Measurements from ENCODE around the gene TLNRD1.

DNA sequence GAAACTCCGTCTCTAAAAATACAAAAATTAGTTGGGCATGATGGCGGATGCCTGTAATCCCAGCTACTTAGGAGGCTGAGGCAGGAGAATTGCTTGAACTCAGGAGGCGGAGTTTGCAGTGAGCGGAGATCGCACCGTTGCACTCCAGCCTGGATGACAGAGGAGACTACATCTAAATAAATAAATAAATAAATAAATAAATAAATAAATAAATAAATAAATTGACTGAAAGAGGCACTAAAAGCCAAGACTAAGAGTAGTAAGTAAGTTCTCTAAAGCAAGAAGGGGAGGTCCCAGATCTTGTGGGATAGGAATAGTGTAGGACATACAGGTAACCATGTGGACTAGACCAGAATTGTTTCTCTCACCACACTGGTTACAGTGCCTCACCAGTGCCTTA, 40.0 kb downstream of the TLNRD1 start:
- TF ChIP-seq, protein P1, sequence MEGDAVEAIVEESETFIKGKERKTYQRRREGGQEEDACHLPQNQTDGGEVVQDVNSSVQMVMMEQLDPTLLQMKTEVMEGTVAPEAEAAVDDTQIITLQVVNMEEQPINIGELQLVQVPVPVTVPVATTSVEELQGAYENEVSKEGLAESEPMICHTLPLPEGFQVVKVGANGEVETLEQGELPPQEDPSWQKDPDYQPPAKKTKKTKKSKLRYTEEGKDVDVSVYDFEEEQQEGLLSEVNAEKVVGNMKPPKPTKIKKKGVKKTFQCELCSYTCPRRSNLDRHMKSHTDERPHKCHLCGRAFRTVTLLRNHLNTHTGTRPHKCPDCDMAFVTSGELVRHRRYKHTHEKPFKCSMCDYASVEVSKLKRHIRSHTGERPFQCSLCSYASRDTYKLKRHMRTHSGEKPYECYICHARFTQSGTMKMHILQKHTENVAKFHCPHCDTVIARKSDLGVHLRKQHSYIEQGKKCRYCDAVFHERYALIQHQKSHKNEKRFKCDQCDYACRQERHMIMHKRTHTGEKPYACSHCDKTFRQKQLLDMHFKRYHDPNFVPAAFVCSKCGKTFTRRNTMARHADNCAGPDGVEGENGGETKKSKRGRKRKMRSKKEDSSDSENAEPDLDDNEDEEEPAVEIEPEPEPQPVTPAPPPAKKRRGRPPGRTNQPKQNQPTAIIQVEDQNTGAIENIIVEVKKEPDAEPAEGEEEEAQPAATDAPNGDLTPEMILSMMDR (IDR thresholded peaks at IDR 0.05) = no peak
- TF ChIP-seq POLR2A (IDR thresholded peaks at IDR 0.05) = no peak

All from thyroid gland (tissue), 4 donors.